HCT116 (cell line): ENCODE measurements around the gene FOXN1. TPM values are rescaled to one million over a fixed set of nuclear protein-coding genes. Genes with fewer than 3 reads are reported as not detected.

Experiments used
- ATAC-seq: fragments of 200-7000 bp; cut with Tn5 transposase; 2 replicates; pipeline ENCODE4 v1.9.1; 2020; ENCODE audit warnings: mild to moderate bottlenecking, moderate library complexity
- BruUV-seq: library from RNA; stranded (reverse); fragments of 400-500 nt; replicated peaks from 2 replicates; lab custom pipeline; 2021; lab: Mats Ljungman, UMichigan
- CTCF ChIA-PET: fragments of 300-600 bp; sonication (Branson Sonifier 250); formaldehyde crosslinking; loops from one replicate; lab custom pipeline; 2021; ENCODE audit warnings: antibody characterized with exemption; lab: Charles Lee
- POLR2A ChIA-PET: fragments of 300-600, 350-600 bp; sonication (Branson Sonifier 250); formaldehyde crosslinking; loops from one replicate; lab custom pipeline; 2021; ENCODE audit warnings: antibody characterized with exemption; lab: Charles Lee
- RAD21 ChIA-PET, 2 experiments: fragments of 300-600 bp; sonication (Branson Sonifier 250); formaldehyde crosslinking; loops; one replicate each; lab custom pipeline; 2023; ENCODE audit warnings: low total read pairs in 2 of 2; ENCODE audit not compliant: uncharacterized antibody in 2 of 2, unreplicated experiment in 2 of 2, low non-redundant PET in 1 of 2; lab: Charles Lee
- DNase-seq: peaks from one replicate; pipeline ENCODE4 v3.0.0-alpha.2; 2010; ENCODE audit warnings: low read depth, low spot score
- H2AFZ ChIP-seq: fragments of 200-600 bp; shearing (Covaris generic), sonication (generic); 2 replicates; pipeline ENCODE4 v1.6.1; 2017; ENCODE audit warnings: low read depth, mixed run types, mixed read lengths, antibody characterized with exemption, low read length; ENCODE audit not compliant: poor library complexity, severe bottlenecking
- H3K27ac ChIP-seq: 2 replicates; pipeline ENCODE4 v1.5.1; 2012; ENCODE audit warnings: low read depth, low read length
- H3K27me3 ChIP-seq: fragments of 200-600 bp; sonication (generic); 2 replicates; pipeline ENCODE4 v1.6.1; 2016; ENCODE audit warnings: mixed run types, low read length, mixed read lengths; ENCODE audit not compliant: insufficient read depth
- H3K36me3 ChIP-seq, 2 experiments: fragments of 200-500 bp in 1 of 2; fragments of 200-600 bp in 1 of 2; sonication (Bioruptor generic) in 1 of 2; sonication (generic) in 1 of 2; 2 replicates each; pipeline versions ENCODE4 v1.5.1 to v1.6.1; 2014 to 2016; ENCODE audit warnings: low read length in 2 of 2, inconsistent platforms in 1 of 2, mixed read lengths in 1 of 2, mixed run types in 1 of 2; ENCODE audit not compliant: insufficient read depth in 2 of 2, control insufficient read depth in 1 of 2
- H3K4me1 ChIP-seq, 2 experiments: fragments of 200-600 bp in 1 of 2; sonication (generic) in 1 of 2; 2 replicates each; pipeline versions ENCODE4 v1.5.1 to v1.6.1; 2012 to 2017; ENCODE audit warnings: low read length in 2 of 2, inconsistent platforms in 1 of 2, mild to moderate bottlenecking in 1 of 2, mixed read lengths in 1 of 2, mixed run types in 1 of 2, moderate library complexity in 1 of 2; ENCODE audit not compliant: insufficient read depth in 2 of 2, control insufficient read depth in 1 of 2
- H3K4me2 ChIP-seq: fragments of 200-600 bp; sonication (generic); 2 replicates; pipeline ENCODE4 v1.6.1; 2017; ENCODE audit warnings: mixed run types, low read length, mixed read lengths
- H3K4me3 ChIP-seq, 2 experiments: fragments of 200-600 bp in 1 of 2; sonication (generic) in 1 of 2; replicated peaks in 1 of 2; 2 replicates each; pipeline ENCODE4 v1.5.1; 2011 to 2016; ENCODE audit warnings: low read length in 2 of 2, control low read depth in 1 of 2, low read depth in 1 of 2, mild to moderate bottlenecking in 1 of 2, mixed read lengths in 1 of 2, mixed run types in 1 of 2
- H3K79me2 ChIP-seq: fragments of 200-600 bp; sonication (generic); 2 replicates; pipeline ENCODE4 v1.6.1; 2017; ENCODE audit warnings: mild to moderate bottlenecking, mixed run types, low read length, moderate library complexity, mixed read lengths; ENCODE audit not compliant: insufficient read depth
- H3K9ac ChIP-seq: fragments of 200-600 bp; sonication (generic); 2 replicates; pipeline ENCODE4 v1.6.1; 2016; ENCODE audit warnings: low read length, mixed read lengths
- H3K9me2 ChIP-seq: fragments of 200-600 bp; sonication (generic), shearing (Covaris generic); 2 replicates; pipeline ENCODE4 v1.6.1; 2017; ENCODE audit warnings: mixed run types, mild to moderate bottlenecking, moderate library complexity; ENCODE audit not compliant: insufficient read depth
- H3K9me3 ChIP-seq, 2 experiments: fragments of 200-500 bp in 1 of 2; fragments of 200-600 bp in 1 of 2; sonication (Bioruptor generic) in 1 of 2; sonication (generic) in 1 of 2; 2 replicates each; pipeline ENCODE4 v1.6.1; 2014 to 2017; ENCODE audit warnings: low read length in 2 of 2, mixed read lengths in 2 of 2, inconsistent platforms in 1 of 2, low read depth in 1 of 2, mild to moderate bottlenecking in 1 of 2, mixed run types in 1 of 2, moderate library complexity in 1 of 2; ENCODE audit not compliant: control insufficient read depth in 1 of 2, insufficient read depth in 1 of 2
- H4K20me1 ChIP-seq: fragments of 200-600 bp; sonication (generic), shearing (Covaris generic); 2 replicates; pipeline ENCODE4 v1.6.1; 2017; ENCODE audit warnings: mixed run types, mild to moderate bottlenecking, moderate library complexity; ENCODE audit not compliant: insufficient read depth
- CTCF ChIP-seq, 3 experiments: fragments of 200-600 bp in 1 of 3; sonication (generic) in 1 of 3; IDR thresholded peaks in 2 of 3; conservative IDR thresholded peaks in 1 of 3; 2 replicates each; pipeline ENCODE4 v1.5.1; 2012 to 2017; ENCODE audit warnings: low read depth in 2 of 3, low read length in 2 of 3, antibody characterized with exemption in 1 of 3, borderline replicate concordance in 1 of 3, control low read depth in 1 of 3, mild to moderate bottlenecking in 1 of 3, mixed read lengths in 1 of 3, mixed run types in 1 of 3, moderate library complexity in 1 of 3; ENCODE audit not compliant: insufficient read depth in 1 of 3
- FOSL1 ChIP-seq: IDR thresholded peaks from 2 replicates; pipeline ENCODE4 v1.6.1; 2012; ENCODE audit warnings: low read depth
- JUND ChIP-seq: IDR thresholded peaks from 2 replicates; pipeline ENCODE4 v1.6.1; 2012
- MAX ChIP-seq: IDR thresholded peaks from 2 replicates; pipeline ENCODE4 v1.6.1; 2012
- SIN3A ChIP-seq: IDR thresholded peaks from 2 replicates; pipeline ENCODE4 v1.6.1; 2012; ENCODE audit warnings: low read depth
- TCF7L2 ChIP-seq: IDR thresholded peaks from 2 replicates; pipeline ENCODE4 v1.7.0; 2011; ENCODE audit warnings: borderline replicate concordance, inconsistent platforms; ENCODE audit not compliant: insufficient read depth, insufficient read length; ENCODE audit errors: extremely low read depth
- YY1 ChIP-seq: IDR thresholded peaks from 2 replicates; pipeline ENCODE4 v1.6.1; 2011; ENCODE audit warnings: low read length, low read depth, moderate library complexity, mild to moderate bottlenecking; ENCODE audit not compliant: insufficient replicate concordance; ENCODE audit errors: extremely low read depth
- intact Hi-C: fragments of 100-400 bp; cut with micrococcal nuclease; formaldehyde crosslinking; loops from 2 replicates; pipeline ENCODE4 v1.10.0; 2022
- total RNA-seq: library from RNA; stranded (reverse); gene quantifications from one replicate; pipeline ENCODE4 v1.2.1, GENCODE V29; 2021; ENCODE audit not compliant: unreplicated experiment
- TF ChIP-seq, protein P1 (sequence below): IDR thresholded peaks from 2 replicates; pipeline ENCODE4 v1.6.1; 2012; ENCODE audit warnings: low read depth

The FOXN1 gene
- total RNA-seq, 1 experiment from 2014 or later = not detected

GRCh38 chr17:28491860-28492259, 14.3 kb upstream of the FOXN1 start:
- no peaks in the 10 kb centered on the region for H3K36me3 ChIP-seq
- TF ChIP-seq YY1 (no peak), MAX (no peak), CTCF (IDR thresholded peaks at IDR 0.05 in 2 of 3, conservative IDR thresholded peaks at IDR 0.05 in 1 of 3; ENCODE audit: borderline replicate concordance in 1 of 3, insufficient read depth in 1 of 3, low read depth in 2 of 3, low read length in 2 of 3) (no peak), FOSL1 (no peak), JUND (no peak), TCF7L2 (no peak), SIN3A (no peak)
- TF ChIP-seq, protein P1, sequence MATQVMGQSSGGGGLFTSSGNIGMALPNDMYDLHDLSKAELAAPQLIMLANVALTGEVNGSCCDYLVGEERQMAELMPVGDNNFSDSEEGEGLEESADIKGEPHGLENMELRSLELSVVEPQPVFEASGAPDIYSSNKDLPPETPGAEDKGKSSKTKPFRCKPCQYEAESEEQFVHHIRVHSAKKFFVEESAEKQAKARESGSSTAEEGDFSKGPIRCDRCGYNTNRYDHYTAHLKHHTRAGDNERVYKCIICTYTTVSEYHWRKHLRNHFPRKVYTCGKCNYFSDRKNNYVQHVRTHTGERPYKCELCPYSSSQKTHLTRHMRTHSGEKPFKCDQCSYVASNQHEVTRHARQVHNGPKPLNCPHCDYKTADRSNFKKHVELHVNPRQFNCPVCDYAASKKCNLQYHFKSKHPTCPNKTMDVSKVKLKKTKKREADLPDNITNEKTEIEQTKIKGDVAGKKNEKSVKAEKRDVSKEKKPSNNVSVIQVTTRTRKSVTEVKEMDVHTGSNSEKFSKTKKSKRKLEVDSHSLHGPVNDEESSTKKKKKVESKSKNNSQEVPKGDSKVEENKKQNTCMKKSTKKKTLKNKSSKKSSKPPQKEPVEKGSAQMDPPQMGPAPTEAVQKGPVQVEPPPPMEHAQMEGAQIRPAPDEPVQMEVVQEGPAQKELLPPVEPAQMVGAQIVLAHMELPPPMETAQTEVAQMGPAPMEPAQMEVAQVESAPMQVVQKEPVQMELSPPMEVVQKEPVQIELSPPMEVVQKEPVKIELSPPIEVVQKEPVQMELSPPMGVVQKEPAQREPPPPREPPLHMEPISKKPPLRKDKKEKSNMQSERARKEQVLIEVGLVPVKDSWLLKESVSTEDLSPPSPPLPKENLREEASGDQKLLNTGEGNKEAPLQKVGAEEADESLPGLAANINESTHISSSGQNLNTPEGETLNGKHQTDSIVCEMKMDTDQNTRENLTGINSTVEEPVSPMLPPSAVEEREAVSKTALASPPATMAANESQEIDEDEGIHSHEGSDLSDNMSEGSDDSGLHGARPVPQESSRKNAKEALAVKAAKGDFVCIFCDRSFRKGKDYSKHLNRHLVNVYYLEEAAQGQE = no peak
- no peak for DNase-seq
- no peaks in the 10 kb centered on the region for H3K79me2 ChIP-seq
- no peak overlapping the region for H3K4me3 ChIP-seq
- no peaks in the 10 kb centered on the region for H3K4me1 ChIP-seq
- ChIA-PET POLR2A (no interaction called here), RAD21 (no interaction called here), CTCF (no interaction called here)
- no peaks in the 10 kb centered on the region for H3K9me3 ChIP-seq
- no peak for ATAC-seq
- no peak overlapping the region for H2AFZ ChIP-seq
- no peaks in the 10 kb centered on the region for H3K27me3 ChIP-seq
- H4K20me1 ChIP-seq = no peaks in the 10 kb centered on the region
- H3K4me2 ChIP-seq = no peak overlapping the region
- no peak overlapping the region for H3K27ac ChIP-seq
- H3K9me2 ChIP-seq = no peaks in the 10 kb centered on the region
- intact Hi-C loops = loop anchor here (10.0 kb wide), 1 partner anchor 183 kb away; no protein-coding TSS in a partner anchor
- BruUV-seq = no TSS peak
- H3K9ac ChIP-seq = no peak overlapping the region
